Measurements from ENCODE around the gene SMCO1.
"Not testable (repeated sequence)": the region's sequence is repeated elsewhere in the genome, so short reads cannot be mapped to it uniquely, and the experiment has no call there.

SMCO1 gene

DNA sequence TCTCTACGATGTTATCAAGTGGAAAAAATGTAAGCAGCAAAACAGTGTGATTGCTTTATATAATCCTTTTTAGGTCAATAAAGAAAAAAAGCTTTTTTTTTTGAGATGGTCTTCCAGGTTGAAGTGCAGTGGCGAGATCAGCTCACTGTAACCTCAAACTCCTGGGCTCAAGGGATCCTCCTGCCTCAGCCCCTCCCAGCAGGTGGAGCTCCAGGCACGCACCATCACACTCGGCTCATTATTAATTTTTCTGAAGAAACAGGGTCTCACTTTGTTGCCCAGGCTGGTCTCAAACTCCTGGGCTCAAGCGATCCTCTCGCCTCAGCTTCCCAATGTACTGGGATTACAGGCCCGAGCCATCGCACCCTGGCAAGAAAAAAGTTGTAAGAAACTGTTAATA, 28.9 kb downstream of the SMCO1 start:
- DNase-seq = no peak

DNA sequence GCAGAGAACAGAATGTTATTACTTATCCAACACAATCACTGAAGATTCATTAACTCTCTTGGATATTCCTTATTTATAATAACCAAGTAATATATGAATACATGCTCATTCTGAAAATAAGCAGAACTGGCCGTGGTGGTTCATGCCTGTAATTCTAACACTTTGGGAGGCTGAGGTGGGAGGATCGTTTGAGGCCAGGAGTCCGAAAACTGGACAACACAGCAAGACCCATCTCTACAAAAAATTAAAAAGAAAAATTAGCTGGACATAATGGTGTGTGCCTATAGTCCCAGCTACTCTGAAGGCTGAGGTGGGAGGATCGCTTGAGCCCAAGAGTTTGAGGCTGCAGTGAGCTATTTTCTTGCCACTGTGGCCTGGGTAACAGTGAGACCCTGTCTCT, 37.5 kb downstream of the SMCO1 start:
- no peak for DNase-seq

DNA sequence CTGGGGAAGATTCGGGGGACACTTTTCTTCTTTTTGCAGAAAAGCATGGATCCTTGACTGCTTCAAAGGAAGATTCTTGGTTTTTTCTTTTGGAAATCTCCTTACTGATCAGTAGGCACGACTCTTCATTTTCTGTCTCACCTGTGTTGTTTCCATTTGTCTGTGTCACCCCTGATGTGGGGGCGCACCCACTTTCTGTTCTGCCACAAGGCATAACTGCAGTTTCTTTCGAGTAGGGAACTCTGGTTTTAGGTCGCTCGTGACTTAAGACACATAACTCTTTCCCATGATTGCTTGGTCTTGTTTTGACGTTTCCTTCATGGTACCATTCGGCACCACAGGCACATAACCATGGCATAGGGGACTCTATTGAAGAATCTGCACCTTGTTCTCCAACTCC, 42.9 kb downstream of the SMCO1 start:
- DNase-seq = no peak

DNA sequence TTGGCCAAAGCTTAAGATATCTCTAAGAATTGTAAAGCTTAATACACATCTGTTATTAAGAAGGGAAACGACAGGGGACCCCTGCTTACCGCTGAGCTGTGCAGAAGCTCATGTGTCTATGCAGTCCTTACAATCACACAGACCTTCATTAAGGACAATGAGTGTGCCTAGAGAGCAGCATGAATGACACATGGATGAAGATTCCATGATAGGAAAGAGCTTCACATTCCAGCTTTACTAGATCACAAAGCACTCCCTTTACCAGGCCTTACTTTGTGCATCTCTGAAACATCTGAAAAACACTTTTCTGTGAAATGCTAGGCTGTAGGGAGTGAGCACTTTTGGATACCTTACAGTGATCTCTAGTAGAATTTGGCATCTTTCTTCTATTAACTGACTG, 43.6 kb downstream of the SMCO1 start:
- DNase-seq = no peak

DNA sequence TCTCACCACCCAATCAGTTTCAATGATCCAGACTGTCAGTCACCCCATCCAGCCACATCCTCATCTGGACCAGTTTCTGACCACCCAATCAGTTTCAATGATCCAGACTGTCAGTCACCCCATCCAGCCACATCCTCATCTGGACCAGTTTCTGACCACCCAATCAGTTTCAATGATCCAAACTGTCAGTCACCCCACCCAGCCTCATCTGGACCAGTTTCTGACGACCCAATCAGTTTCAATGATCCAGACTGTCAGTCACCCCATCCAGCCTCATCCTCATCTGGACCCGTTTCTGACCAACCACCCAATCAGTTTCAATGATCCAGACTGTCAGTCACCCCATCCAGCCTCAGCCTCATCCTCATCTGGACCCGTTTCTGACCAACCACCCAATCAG, 45.0 kb downstream of the SMCO1 start:
- not testable (repeated sequence) for DNase-seq

DNA sequence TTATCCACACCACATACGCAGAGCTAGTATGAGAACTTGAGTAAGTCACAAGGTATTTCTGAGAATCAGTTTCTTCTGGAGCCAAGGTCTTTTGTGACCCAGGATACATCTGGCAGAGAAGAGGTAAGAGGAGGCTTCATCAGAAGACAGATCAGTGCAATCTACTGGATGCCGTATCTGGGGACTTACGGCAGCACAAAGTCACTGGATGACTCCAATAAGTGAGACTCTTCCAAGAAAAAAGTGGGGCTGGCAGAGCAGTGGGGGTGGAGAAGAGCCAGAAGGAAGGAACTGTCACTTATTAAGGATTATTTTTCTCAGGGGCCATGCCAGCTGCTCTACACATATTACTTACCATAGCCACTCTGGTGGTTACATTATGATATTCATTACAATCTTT, 51.3 kb downstream of the SMCO1 start:
- DNase-seq = no peak

DNA sequence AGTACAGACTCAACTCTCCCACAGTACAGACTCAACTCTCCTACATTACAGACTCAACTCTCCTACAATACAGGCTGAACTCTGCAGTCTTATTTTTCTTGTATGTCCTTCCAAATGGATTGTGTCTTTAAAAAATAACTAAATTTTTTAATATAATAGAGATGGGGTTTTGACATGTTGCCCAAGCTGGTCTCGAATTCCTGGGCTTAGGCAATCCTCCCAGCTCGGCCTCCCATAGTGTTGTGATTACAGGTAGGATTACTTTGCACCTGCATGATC, 51.7 kb downstream of the SMCO1 start:
- no peak for DNase-seq

DNA sequence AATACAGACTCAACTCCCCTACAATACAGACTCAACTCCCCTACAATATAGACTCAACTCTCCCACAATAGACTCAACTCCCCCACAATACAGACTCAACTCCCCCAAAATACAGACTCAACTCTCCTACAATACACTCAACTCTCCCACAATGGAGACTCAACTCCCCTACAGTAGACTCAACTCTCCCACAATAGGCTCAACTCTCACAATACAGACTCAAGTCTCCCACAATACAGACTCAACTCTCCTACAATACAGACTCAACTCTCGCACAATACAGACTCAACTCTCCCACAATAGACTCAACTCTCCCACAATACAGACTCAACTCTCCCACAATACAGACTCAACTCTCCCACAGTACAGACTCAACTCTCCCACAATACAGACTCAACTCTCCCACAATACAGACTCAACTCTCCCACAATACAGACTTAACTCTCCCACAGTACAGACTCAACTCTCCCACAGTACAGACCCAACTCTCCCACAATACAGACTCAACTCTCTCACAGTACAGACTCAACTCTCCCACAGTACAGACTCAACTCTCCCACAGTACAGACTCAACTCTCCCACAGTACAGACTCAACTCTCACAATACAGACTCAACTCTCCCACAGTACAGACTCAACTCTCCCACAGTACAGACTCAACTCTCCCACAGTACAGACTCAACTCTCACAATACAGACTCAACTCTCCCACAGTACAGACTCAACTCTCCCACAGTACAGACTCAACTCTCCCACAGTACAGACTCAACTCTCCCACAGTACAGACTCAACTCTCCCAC, 52.3 kb downstream of the SMCO1 start:
- not testable (repeated sequence) for DNase-seq

DNA sequence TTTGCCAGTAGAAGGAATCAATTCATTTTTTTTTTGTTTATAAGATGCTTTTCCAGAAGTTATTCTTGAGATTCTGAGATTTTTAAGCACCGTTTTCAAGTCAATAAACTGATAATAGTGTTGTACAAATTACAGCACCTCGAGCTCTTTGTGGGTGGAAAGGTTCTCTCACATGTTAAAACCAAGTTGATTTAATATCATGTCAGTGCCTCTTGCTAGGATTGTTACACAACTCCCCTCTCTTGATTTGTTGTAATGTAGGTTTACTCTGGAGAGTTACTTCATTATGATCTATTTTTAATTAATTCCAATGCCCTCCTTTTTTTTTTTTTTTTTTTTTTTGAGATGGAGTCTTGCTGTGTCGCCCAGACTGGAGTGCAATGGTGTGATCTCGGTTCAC, 57.1 kb downstream of the SMCO1 start:
- DNase-seq = no peak

DNA sequence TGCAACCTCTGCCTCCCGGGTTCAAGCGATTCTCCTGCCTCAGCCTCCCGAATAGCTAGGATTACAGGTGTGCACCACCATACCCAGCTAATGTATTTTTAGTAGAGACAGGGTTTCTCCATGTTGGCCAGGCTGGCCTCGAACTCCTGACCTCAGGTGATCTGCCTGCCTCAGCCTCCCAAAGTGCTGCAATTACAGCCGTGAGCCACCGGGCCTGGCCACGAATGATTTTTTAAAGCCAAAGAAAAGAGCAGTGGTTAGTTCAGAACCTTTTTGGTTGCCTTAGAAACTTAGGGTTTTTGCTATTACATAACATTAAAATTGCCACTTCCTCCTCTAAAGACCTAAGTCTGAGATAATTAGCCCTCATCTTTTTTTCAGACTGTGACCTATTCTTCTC, 57.7 kb downstream of the SMCO1 start:
- not testable (repeated sequence) for DNase-seq

All from cortex of kidney (tissue), 1 donor.